Activated naive CD4-positive, alpha-beta T cell treated with anti-CD3 and anti-CD28 coated beads, Interleukin-2, amount 50 U/mL, for 24 hours (primary cell): ENCODE data around the gene STMP1.

ENCODE experiments used
- H3K27ac Mint-ChIP-seq: one replicate; pipeline ENCODE4 v1.8.0; 2021; ENCODE audit warnings: mild to moderate bottlenecking, mixed read lengths
- H3K27me3 Mint-ChIP-seq: one replicate; pipeline ENCODE4 v1.8.0; 2021; ENCODE audit warnings: mixed read lengths
- H3K36me3 Mint-ChIP-seq: one replicate; pipeline ENCODE4 v1.8.0; 2021; ENCODE audit warnings: mixed read lengths
- H3K4me1 Mint-ChIP-seq: one replicate; pipeline ENCODE4 v1.8.0; 2021; ENCODE audit warnings: mixed read lengths
- H3K4me3 Mint-ChIP-seq: one replicate; pipeline ENCODE4 v1.8.0; 2021; ENCODE audit warnings: mild to moderate bottlenecking, mixed read lengths
- H3K9me3 Mint-ChIP-seq: one replicate; pipeline ENCODE4 v1.8.0; 2021; ENCODE audit warnings: mixed read lengths

The STMP1 gene

DNA sequence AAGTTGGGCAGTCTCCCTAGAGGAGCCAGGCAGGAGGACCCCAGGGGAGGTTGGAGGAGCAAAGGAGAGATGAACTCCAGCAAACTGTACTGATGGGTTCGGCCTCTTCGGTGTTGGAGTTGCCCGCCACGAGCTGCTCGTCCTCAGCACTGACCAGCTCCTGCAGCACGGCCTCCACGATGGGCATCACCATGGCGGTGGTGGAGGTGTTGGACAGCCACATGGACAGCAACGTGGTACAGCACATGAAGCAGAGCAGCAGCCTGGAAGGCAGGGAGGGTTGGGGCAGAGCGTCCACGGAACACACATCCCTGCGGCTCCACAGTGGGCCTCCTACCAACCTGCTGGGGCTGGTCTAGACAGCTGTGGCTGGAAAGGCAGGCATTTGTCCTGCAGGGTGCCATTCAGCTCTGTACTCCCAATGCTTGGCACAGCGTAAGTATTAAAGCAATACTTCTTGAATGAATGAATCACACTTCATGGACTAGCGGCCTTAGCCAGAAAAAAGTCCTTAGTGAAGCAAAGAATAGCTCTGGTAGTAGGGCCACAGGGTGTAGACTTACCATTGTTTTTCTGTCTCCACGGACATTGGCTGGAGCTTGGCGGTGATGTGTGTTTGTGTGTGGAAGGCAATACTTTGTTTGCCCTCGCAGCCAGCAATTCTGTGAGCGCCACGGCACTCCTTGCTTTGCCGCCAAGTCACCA, 43.9 kb downstream of the STMP1 start:
- Mint-ChIP-seq H3K4me3 (no peak overlapping the region), H3K27me3 (no peaks in the 10 kb centered on the region), H3K9me3 (no peaks in the 10 kb centered on the region), H3K4me1 (no peaks in the 10 kb centered on the region), H3K27ac (no peak overlapping the region), H3K36me3 (no peaks in the 10 kb centered on the region)

DNA sequence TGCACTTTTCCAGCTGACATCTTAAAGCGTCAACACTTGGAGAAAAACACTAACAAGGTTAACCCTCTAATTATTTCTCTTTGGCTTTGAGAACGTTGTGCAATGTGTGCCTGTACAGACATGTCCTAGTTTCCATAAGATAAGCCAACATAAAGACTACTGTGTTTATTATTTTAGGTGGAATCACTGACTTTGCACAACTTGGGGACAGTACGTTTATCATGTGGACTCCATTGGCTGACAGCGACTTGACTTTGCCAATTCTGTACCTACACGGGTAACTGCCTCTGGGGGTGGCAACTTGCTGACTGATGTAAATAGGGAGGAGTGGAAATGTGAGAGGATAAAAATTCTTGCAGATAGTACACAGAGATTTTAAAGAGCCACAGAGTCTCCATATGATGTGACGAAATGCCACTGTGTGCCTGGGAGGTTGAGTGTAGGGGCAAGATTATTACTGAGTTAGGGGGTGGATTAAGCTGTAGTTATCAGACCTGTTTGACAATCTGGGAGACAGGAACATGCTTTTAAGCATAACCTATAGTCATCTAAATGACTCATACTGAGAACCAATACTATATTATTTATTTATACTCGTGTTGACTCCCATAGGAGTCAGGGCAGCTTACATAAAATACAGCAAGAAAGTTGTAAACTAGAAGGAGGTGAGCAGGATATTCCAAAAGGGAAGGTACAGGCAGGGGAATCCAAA, 44.7 kb downstream of the STMP1 start:
- H3K4me3 Mint-ChIP-seq = no peak overlapping the region
- H3K27ac Mint-ChIP-seq = no peak overlapping the region
- no peaks in the 10 kb centered on the region for H3K27me3 Mint-ChIP-seq
- H3K36me3 Mint-ChIP-seq = no peaks in the 10 kb centered on the region
- no peaks in the 10 kb centered on the region for H3K9me3 Mint-ChIP-seq
- H3K4me1 Mint-ChIP-seq = no peaks in the 10 kb centered on the region

- no peaks in the 10 kb centered on the region for H3K36me3 Mint-ChIP-seq
- H3K4me3 Mint-ChIP-seq = no peak overlapping the region
- no peak overlapping the region for H3K27ac Mint-ChIP-seq
- no peaks in the 10 kb centered on the region for H3K27me3 Mint-ChIP-seq
- H3K9me3 Mint-ChIP-seq = no peaks in the 10 kb centered on the region
- H3K4me1 Mint-ChIP-seq = no peaks in the 10 kb centered on the region
These were observed 45.3 kb downstream of the STMP1 start for GRCh38 chr7:135707570-135707966.

DNA sequence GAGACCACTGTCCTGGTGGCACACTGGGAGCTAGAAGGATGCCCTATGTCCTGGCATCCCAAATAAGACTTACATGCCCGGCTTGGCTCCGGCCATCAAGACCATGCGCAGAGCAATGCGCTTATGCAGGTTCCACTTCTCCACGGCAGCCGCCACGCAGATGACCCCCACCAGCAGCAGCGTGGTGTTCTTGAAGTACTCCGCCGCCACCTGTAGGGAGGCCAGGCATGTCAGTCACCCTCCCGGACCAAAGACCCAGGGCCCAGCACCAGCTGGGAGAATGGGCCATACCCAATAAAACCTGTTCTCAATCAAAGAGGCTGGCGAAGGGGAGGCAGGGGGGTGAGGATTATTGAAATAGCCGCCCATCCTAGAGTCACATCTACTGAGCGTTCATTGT, 45.7 kb downstream of the STMP1 start:
- H3K27me3 Mint-ChIP-seq = no peaks in the 10 kb centered on the region
- no peaks in the 10 kb centered on the region for H3K36me3 Mint-ChIP-seq
- H3K4me1 Mint-ChIP-seq = no peaks in the 10 kb centered on the region
- H3K27ac Mint-ChIP-seq = no peak overlapping the region
- no peaks in the 10 kb centered on the region for H3K9me3 Mint-ChIP-seq
- H3K4me3 Mint-ChIP-seq = no peak overlapping the region

DNA sequence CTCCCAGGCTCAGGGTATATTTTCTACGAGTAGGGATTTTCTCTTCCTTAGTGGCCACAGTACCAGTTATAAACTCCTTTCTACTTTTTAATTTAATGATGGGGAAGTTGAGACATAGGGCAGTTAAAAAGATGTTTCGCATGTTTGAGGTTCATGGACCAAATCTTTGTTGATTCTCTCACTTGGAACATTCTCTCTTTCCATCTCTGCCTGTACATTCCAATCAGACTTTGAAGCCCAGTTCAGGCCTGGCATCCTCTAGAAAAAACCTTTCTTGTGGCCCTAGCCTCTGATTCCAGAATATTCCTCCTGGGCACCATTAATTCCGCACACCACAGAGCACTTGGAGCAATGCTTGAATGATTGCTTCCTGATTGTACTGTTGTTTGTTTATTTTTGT, 47.2 kb downstream of the STMP1 start:
- no peaks in the 10 kb centered on the region for H3K4me1 Mint-ChIP-seq
- H3K27me3 Mint-ChIP-seq = no peaks in the 10 kb centered on the region
- no peak overlapping the region for H3K27ac Mint-ChIP-seq
- H3K36me3 Mint-ChIP-seq = no peaks in the 10 kb centered on the region
- no peaks in the 10 kb centered on the region for H3K9me3 Mint-ChIP-seq
- no peak overlapping the region for H3K4me3 Mint-ChIP-seq

GRCh38 chr7:135710417-135711138, 48.3 kb downstream of the STMP1 start:
- no peak overlapping the region for H3K4me3 Mint-ChIP-seq
- H3K27ac Mint-ChIP-seq = no peak overlapping the region
- H3K9me3 Mint-ChIP-seq = no peaks in the 10 kb centered on the region
- H3K27me3 Mint-ChIP-seq = no peaks in the 10 kb centered on the region
- no peaks in the 10 kb centered on the region for H3K4me1 Mint-ChIP-seq
- H3K36me3 Mint-ChIP-seq = no peaks in the 10 kb centered on the region

GRCh38 chr7:135711139-135711469, 48.8 kb downstream of the STMP1 start:
- Mint-ChIP-seq H3K27ac (no peak overlapping the region), H3K36me3 (no peaks in the 10 kb centered on the region), H3K4me3 (no peak overlapping the region), H3K27me3 (no peaks in the 10 kb centered on the region), H3K4me1 (no peaks in the 10 kb centered on the region), H3K9me3 (no peaks in the 10 kb centered on the region)

DNA sequence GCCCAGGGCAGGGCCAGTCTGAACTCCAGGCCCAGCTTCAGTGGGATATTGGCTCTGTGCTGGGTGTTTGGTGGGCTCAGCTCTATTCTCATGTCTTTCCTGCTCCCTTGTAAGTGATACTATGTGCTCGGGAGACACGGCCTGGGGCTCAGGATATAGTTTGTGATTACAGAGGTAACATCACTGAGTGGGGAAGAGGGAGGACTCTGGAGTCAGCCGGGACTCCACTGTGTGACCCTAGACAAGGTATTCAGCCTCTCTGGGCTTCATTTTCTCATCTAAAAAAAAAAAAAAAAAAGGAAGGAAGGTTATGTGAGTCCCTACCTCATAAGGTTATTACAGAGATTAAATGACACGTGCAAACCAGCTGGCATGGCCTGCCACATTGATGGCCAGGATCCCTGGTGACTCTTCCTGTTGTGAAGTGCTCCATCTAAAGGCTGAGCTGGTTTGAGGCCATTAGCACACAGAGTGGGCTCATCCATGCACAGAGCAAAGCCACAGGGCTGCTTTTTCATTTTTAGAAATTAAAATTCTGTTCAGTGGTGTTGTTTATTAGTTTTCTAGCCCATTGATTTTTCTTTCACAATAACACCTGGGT, 50.0 kb downstream of the STMP1 start:
- H3K4me1 Mint-ChIP-seq = no peaks in the 10 kb centered on the region
- no peaks in the 10 kb centered on the region for H3K36me3 Mint-ChIP-seq
- no peak overlapping the region for H3K4me3 Mint-ChIP-seq
- no peaks in the 10 kb centered on the region for H3K27me3 Mint-ChIP-seq
- H3K9me3 Mint-ChIP-seq = no peaks in the 10 kb centered on the region
- H3K27ac Mint-ChIP-seq = no peak overlapping the region

DNA sequence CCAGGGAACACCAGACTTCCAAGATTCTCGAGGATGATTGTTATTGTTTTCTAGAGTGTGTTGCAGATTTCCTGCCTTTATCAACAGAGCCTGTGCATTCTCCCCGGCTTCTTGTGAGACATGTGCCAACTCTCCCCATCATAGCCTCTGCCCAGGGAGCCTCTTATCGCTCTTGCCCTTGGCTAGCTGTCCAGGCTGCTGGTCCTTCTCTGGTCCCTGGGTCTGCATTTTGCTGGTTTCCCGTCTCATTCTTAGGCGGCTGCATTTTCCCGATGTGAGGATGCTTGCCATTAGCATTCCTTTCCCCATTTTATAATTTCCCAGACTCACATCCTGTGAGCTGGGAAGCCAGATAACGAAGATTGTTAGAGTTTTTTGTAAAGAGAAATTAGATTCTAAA, 50.5 kb downstream of the STMP1 start:
- H3K4me1 Mint-ChIP-seq = no peaks in the 10 kb centered on the region
- no peaks in the 10 kb centered on the region for H3K9me3 Mint-ChIP-seq
- H3K4me3 Mint-ChIP-seq = no peak overlapping the region
- H3K27ac Mint-ChIP-seq = no peak overlapping the region
- H3K36me3 Mint-ChIP-seq = no peaks in the 10 kb centered on the region
- H3K27me3 Mint-ChIP-seq = no peaks in the 10 kb centered on the region

DNA sequence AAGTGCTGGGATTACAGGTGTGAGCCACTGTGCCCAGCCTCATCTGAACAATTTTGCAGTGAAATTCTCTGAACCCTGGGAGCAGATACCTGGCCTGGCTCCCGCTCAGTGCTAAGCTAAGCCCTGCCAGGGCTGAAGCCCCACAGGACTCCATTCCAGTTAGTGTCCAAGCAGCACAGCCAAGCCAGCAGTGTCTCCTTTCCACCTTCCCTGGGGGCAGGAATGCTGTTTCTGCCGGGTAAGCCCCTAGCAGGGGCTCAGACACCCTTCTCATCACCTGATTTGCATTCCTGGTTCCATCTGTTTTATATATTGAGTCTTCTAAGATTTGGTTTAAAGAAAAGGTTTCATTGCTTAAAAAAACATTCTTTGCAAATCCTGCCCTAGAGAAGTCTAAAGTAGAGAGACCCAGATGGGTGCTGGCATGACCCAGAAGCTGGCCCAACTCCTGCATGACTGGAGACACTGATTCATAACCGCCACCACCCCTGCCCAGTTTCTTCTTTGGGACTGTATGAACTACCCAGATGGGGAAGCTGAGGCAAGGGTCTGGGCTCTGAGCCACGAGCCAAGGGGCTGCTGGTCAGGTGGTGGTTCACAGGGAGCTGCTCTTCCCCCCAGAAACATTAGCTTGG, 51.6 kb downstream of the STMP1 start:
- no peak overlapping the region for H3K4me3 Mint-ChIP-seq
- H3K9me3 Mint-ChIP-seq = no peaks in the 10 kb centered on the region
- H3K4me1 Mint-ChIP-seq = no peaks in the 10 kb centered on the region
- peaks cover 2% of the 10 kb centered on the region for H3K27me3 Mint-ChIP-seq
- no peak overlapping the region for H3K27ac Mint-ChIP-seq
- H3K36me3 Mint-ChIP-seq = no peaks in the 10 kb centered on the region

GRCh38 chr7:135714534-135715009, 52.3 kb downstream of the STMP1 start:
- Mint-ChIP-seq H3K9me3 (no peaks in the 10 kb centered on the region), H3K27me3 (peaks cover 2% of the 10 kb centered on the region), H3K4me3 (no peak overlapping the region), H3K36me3 (no peaks in the 10 kb centered on the region), H3K4me1 (no peaks in the 10 kb centered on the region), H3K27ac (no peak overlapping the region)

- Mint-ChIP-seq H3K36me3 (no peaks in the 10 kb centered on the region), H3K9me3 (no peaks in the 10 kb centered on the region)
These were observed 52.8 kb downstream of the STMP1 start for GRCh38 chr7:135715055-135715522.

GRCh38 chr7:135715673-135716072, 53.4 kb downstream of the STMP1 start:
- Mint-ChIP-seq H3K36me3 (no peaks in the 10 kb centered on the region), H3K27me3 (peaks cover 2% of the 10 kb centered on the region), H3K4me1 (no peaks in the 10 kb centered on the region), H3K9me3 (no peaks in the 10 kb centered on the region), H3K4me3 (no peak overlapping the region), H3K27ac (no peak overlapping the region)

More at GRCh38 chr7:135715055-135715522, 52.8 kb downstream of the STMP1 start:
- H3K4me3 Mint-ChIP-seq = no peak overlapping the region
- H3K4me1 Mint-ChIP-seq = no peaks in the 10 kb centered on the region
- peaks cover 2% of the 10 kb centered on the region for H3K27me3 Mint-ChIP-seq
- no peak overlapping the region for H3K27ac Mint-ChIP-seq

DNA sequence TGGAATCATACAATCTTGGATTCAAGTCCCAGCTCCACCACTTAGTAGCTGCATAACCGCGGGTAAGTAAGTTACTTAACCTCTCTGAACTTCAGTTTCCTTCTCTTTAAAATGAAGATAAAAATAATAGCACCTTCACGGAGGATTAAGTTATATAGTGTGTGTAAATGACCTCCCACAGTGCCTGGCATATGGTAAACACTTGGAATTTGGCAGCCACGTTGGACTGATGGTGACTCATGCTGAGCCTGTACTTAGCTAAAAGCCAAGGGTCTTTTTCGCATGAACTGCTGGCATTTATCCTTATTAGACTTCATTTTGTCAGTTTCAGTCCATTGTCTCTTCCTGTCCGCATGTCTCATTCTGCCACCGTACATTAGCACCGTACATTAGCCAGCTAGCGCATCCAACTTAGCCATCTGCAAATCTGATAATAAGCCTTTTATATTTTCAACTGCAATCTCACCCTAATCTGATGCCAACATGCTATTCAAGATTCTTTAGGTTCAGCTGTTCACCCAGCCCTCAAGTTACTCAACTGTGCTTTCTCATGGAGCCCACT, 54.4 kb downstream of the STMP1 start:
- Mint-ChIP-seq H3K4me1 (no peaks in the 10 kb centered on the region), H3K9me3 (no peaks in the 10 kb centered on the region), H3K36me3 (no peaks in the 10 kb centered on the region), H3K27me3 (peaks cover 5% of the 10 kb centered on the region), H3K4me3 (no peak overlapping the region), H3K27ac (no peak overlapping the region)

GRCh38 chr7:135717693-135718092, 55.4 kb downstream of the STMP1 start:
- Mint-ChIP-seq H3K4me1 (no peaks in the 10 kb centered on the region), H3K27ac (no peak overlapping the region), H3K9me3 (no peaks in the 10 kb centered on the region), H3K36me3 (no peaks in the 10 kb centered on the region), H3K27me3 (peaks cover 5% of the 10 kb centered on the region), H3K4me3 (no peak overlapping the region)
